ENCODE measurements around the gene KIDINS220.
A peak's percentile ranks its signal among the peaks of the same experiment; 100 is the strongest.

Gene KIDINS220

GRCh38 chr2:8836971-8837794 lies at the start of gene KIDINS220:
Gene KIDINS220, minus strand, starts transcription at chr2:8837613. Its CDS starts 10,520 bp downstream, at chr2:8827093.
- DNase-seq (ENCODE audit: low read depth in 2 of 2) = peak; percentile 74

DNA sequence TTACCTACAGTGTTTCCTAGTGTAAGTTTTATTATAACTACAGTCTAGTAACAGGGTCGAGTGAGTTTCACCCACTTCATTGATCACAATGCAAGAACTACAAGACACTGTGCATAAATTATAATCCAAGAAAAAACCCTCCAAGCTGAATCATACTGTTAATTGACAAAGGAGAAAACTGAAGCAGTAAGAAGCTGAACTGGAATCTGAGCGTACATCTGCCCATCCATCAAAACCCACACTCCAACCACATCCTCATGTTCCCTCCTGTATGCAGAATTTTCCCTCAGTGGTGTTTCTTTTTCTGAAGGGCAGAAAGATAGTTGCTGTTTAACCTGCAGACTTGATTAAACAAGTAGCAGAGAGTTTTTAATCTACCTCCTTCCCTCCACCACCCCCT lies 49.5 kb upstream of the KIDINS220 start:
- no peak for DNase-seq (ENCODE audit: low read depth in 2 of 2)

- DNase-seq (ENCODE audit: low read depth in 2 of 2) = no peak
Observed at GRCh38 chr2:8886202-8886518, 48.7 kb upstream of the KIDINS220 start.

GRCh38 chr2:8885449-8886201 lies 48.2 kb upstream of the KIDINS220 start:
- no peak for DNase-seq (ENCODE audit: low read depth in 2 of 2)

- no peak for DNase-seq (ENCODE audit: low read depth in 2 of 2)
Observed at GRCh38 chr2:8884812-8885211, 47.4 kb upstream of the KIDINS220 start.

DNA sequence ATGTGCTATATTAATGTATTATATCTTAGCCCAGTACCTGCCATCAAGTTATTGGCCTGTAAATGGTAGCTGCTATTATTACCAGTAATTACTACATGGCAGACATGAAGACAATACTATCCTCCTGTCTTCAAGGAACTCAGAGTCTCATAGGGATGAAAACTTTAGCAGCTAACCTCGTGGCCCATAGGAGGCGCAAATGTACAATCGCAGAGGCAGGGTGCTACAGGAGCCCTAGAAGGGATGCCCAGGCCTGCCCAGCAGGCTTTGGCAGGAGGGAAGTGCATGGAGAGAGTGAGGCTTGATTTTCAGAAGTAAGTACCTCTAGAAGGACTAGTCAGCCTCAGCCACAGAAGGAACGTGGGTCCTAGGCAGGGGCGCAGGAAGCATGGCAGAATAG lies 44.7 kb upstream of the KIDINS220 start:
- DNase-seq (ENCODE audit: low read depth in 2 of 2) = no peak

GRCh38 chr2:8877894-8878293 lies 40.5 kb upstream of the KIDINS220 start:
- no peak for DNase-seq (ENCODE audit: low read depth in 2 of 2)

GRCh38 chr2:8877332-8877731 lies 39.9 kb upstream of the KIDINS220 start:
- DNase-seq (ENCODE audit: low read depth in 2 of 2) = no peak

- DNase-seq (ENCODE audit: low read depth in 2 of 2) = no peak
Observed at GRCh38 chr2:8876628-8877027, 39.2 kb upstream of the KIDINS220 start.

GRCh38 chr2:8872821-8873432 lies 35.5 kb upstream of the KIDINS220 start:
- no peak for DNase-seq (ENCODE audit: low read depth in 2 of 2)

DNA sequence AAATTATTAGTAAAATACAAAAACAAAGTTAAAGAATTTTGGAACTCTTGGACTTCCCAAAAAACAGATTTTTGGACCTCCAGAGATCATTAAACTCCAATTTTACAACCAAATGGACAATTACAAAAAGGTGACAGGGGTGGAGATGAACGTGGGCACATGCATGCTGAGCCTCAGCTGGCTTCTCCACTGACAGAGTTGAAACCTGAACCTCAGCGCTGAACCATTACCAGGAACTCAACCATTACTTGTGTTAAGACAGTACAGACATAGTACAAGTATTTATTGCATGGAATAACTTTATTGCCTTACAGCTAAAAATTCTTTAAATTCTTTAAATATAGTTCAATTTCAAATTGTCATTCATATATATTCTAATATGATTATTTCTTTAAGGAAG lies 33.0 kb upstream of the KIDINS220 start:
- DNase-seq (ENCODE audit: low read depth in 2 of 2) = no peak

GRCh38 chr2:8867363-8867762 lies 29.9 kb upstream of the KIDINS220 start:
- no peak for DNase-seq (ENCODE audit: low read depth in 2 of 2)

- DNase-seq (ENCODE audit: low read depth in 2 of 2) = no peak
Observed at GRCh38 chr2:8863331-8863953, 26.0 kb upstream of the KIDINS220 start.

- DNase-seq (ENCODE audit: low read depth in 2 of 2) = no peak
Observed at GRCh38 chr2:8862230-8862629, 24.8 kb upstream of the KIDINS220 start.

DNA sequence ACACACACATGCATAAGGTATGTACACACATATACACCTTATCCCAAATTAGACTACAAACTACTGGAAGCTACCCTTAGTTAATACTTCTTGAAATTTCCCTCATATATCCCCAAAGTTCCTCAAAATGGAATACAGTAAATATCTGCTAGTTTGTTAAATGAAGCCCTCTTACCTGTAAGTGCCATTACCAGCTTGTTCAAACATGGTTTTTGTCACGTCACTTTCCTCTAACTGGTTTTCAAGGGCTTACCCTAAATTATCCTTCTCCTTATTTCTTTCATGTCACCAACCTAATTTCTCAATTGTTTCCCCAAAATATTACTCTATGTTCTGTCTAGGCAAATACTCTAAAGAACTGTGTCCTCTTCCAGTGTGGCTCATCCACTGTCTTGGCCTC lies 24.4 kb upstream of the KIDINS220 start:
- no peak for DNase-seq (ENCODE audit: low read depth in 2 of 2)

DNA sequence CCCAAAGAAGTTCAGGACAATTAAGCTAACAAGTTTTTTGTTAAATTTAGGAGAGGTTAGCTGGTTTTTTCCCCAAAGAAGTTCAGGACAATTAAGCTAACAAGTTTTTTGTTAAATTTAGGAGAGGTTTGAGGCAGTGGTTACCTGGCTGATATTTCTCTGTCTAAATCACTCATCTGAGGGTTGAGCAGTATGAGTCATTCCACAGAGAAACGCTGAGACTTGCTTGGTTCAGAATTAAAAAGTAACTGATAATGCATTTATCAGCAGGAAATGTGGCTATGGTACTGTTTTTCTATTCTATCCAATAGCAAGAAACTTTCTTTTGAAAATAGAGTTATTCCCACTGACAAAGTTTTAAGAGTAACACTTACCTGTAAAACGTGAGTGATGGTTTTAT lies 22.8 kb upstream of the KIDINS220 start:
- no peak for DNase-seq (ENCODE audit: low read depth in 2 of 2)

DNA sequence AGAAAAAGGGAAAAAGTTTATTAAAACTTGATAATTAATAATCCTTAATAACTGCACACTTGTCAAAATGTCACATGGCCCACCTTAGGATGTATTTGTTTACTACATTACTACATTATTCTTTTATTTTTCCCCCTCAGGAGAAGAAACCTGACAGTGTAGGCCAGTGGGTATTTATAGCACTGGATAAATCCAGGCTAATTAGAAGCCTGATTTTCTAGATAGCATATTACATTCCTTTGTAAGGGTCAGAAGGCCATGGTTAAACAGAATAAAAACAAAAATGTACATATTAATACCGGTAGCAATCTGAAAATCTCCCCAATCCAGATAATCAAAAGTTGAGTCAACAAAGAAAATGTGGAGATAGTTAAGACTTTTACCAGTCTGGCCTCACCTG lies 21.5 kb upstream of the KIDINS220 start:
- DNase-seq (ENCODE audit: low read depth in 2 of 2) = no peak

GRCh38 chr2:8858264-8858663 lies 20.9 kb upstream of the KIDINS220 start:
- no peak for DNase-seq (ENCODE audit: low read depth in 2 of 2)

GRCh38 chr2:8857709-8858108 lies 20.3 kb upstream of the KIDINS220 start:
- DNase-seq (ENCODE audit: low read depth in 2 of 2) = no peak

- no peak for DNase-seq (ENCODE audit: low read depth in 2 of 2)
Observed at GRCh38 chr2:8856176-8856575, 18.8 kb upstream of the KIDINS220 start.

- no peak for DNase-seq (ENCODE audit: low read depth in 2 of 2)
Observed at GRCh38 chr2:8855010-8855409, 17.6 kb upstream of the KIDINS220 start.

- no peak for DNase-seq (ENCODE audit: low read depth in 2 of 2)
Observed at GRCh38 chr2:8853426-8853825, 16.0 kb upstream of the KIDINS220 start.

Data from stimulated activated CD4-positive, alpha-beta T cell treated with anti-CD3 and anti-CD28 coated beads, Interleukin-1b, Interleukin-23, amount 100 ng/mL, for 1 hour (primary cell).